Measurements from ENCODE around the gene COX6A2.

GRCh38 chr16:31435341-31436220 lies 7.4 kb upstream of the COX6A2 start:
- no peak for TF ChIP-seq CTCF (IDR thresholded peaks at IDR 0.05)
- no peak for TF ChIP-seq POLR2A (IDR thresholded peaks at IDR 0.05)

All from prostate gland (tissue), 2 donors.